DND-41 (cell line): ENCODE results near the gene RUNX3.

Experiments
- ATAC-seq: fragments of 200-7000 bp; cut with Tn5 transposase; 3 replicates; pipeline ENCODE4 v1.9.1; 2021; ENCODE audit warnings: low read depth; ENCODE audit not compliant: insufficient read depth
- DNase-seq: peaks from one replicate; pipeline ENCODE4 v3.0.0-alpha.2; 2020
- H2AFZ ChIP-seq: 2 replicates; pipeline ENCODE4 v1.6.0; 2012; ENCODE audit warnings: low read depth, low read length
- H3K27ac ChIP-seq: 2 replicates; pipeline ENCODE4 v1.5.1; 2012; ENCODE audit warnings: low read length, inconsistent platforms
- H3K27me3 ChIP-seq: fragments of 200-600 bp; sonication (generic); 2 replicates; pipeline ENCODE4 v1.6.0; 2012; ENCODE audit warnings: low read length, mild to moderate bottlenecking, inconsistent platforms; ENCODE audit not compliant: insufficient read depth, poor library complexity
- H3K36me3 ChIP-seq: 2 replicates; pipeline ENCODE4 v1.5.1; 2012; ENCODE audit warnings: low read length, inconsistent platforms; ENCODE audit not compliant: insufficient read depth
- H3K4me1 ChIP-seq: 2 replicates; pipeline ENCODE4 v1.5.1; 2012; ENCODE audit warnings: mild to moderate bottlenecking, low read length; ENCODE audit not compliant: insufficient read depth
- H3K4me2 ChIP-seq: 2 replicates; pipeline ENCODE4 v1.6.0; 2012; ENCODE audit warnings: mild to moderate bottlenecking, moderate library complexity, low read length, inconsistent platforms; ENCODE audit not compliant: insufficient read depth
- H3K4me3 ChIP-seq, 2 experiments: fragments of 200-600 bp in 1 of 2; shearing (Covaris generic) in 1 of 2; 2 replicates each; pipeline ENCODE4 v1.5.1; 2012 to 2016; ENCODE audit warnings: inconsistent platforms in 2 of 2, low read length in 2 of 2, mild to moderate bottlenecking in 2 of 2, low read depth in 1 of 2, moderate library complexity in 1 of 2
- H3K79me2 ChIP-seq: 2 replicates; pipeline ENCODE4 v1.6.0; 2012; ENCODE audit warnings: low read length, inconsistent platforms; ENCODE audit not compliant: insufficient read depth
- H3K9ac ChIP-seq: 2 replicates; pipeline ENCODE4 v1.6.0; 2012; ENCODE audit warnings: low read depth, mild to moderate bottlenecking, inconsistent platforms, low read length, moderate library complexity
- H3K9me3 ChIP-seq: 2 replicates; pipeline ENCODE4 v1.5.1; 2012; ENCODE audit warnings: low read length, moderate library complexity, mild to moderate bottlenecking, inconsistent platforms; ENCODE audit not compliant: insufficient read depth, severe bottlenecking
- H4K20me1 ChIP-seq: 2 replicates; pipeline ENCODE4 v1.6.0; 2012; ENCODE audit warnings: low read length; ENCODE audit not compliant: insufficient read depth
- CTCF ChIP-seq: IDR thresholded peaks from 2 replicates; pipeline ENCODE4 v1.5.1; 2012; ENCODE audit warnings: borderline replicate concordance, low read length, moderate library complexity, mild to moderate bottlenecking; ENCODE audit not compliant: poor library complexity, severe bottlenecking; ENCODE audit errors: extremely low read depth
- EZH2 ChIP-seq: IDR thresholded peaks from 3 replicates; pipeline ENCODE4 v1.6.1; 2012; ENCODE audit warnings: borderline replicate concordance, low read depth, mild to moderate bottlenecking, moderate library complexity, low read length, inconsistent platforms; ENCODE audit not compliant: severe bottlenecking

The RUNX3 gene

GRCh38 chr1:24913274-24913604 lies 16.8 kb downstream of the RUNX3 start:
- no peak overlapping the region for H3K9ac ChIP-seq
- ATAC-seq = no peak
- no peak overlapping the region for H3K4me3 ChIP-seq

GRCh38 chr1:24912376-24913273 lies 17.5 kb downstream of the RUNX3 start:
- H3K27ac ChIP-seq = no peak overlapping the region
- no peaks in the 10 kb centered on the region for H3K4me1 ChIP-seq
- no peaks in the 10 kb centered on the region for H3K79me2 ChIP-seq
- H3K9me3 ChIP-seq = no peaks in the 10 kb centered on the region
- no peaks in the 10 kb centered on the region for H3K27me3 ChIP-seq
- no peak overlapping the region for H3K4me3 ChIP-seq
- H3K36me3 ChIP-seq = peaks cover 24% of the 10 kb centered on the region
- ATAC-seq (no peak), DNase-seq (no peak)
- TF ChIP-seq CTCF (no peak), EZH2 (no peak)
- H3K9ac ChIP-seq = no peak overlapping the region
- peaks cover 14% of the 10 kb centered on the region for H4K20me1 ChIP-seq
- H3K4me2 ChIP-seq = no peak overlapping the region
- no peak overlapping the region for H2AFZ ChIP-seq

More at GRCh38 chr1:24913274-24913604, 16.8 kb downstream of the RUNX3 start:
- Histone ChIP-seq H3K36me3 (peaks cover 22% of the 10 kb centered on the region), H2AFZ (no peak overlapping the region), H4K20me1 (peaks cover 14% of the 10 kb centered on the region), H3K27me3 (no peaks in the 10 kb centered on the region), H3K4me1 (no peaks in the 10 kb centered on the region), H3K9me3 (no peaks in the 10 kb centered on the region), H3K79me2 (no peaks in the 10 kb centered on the region), H3K4me2 (no peak overlapping the region), H3K27ac (no peak overlapping the region)
- no peak for DNase-seq
- TF ChIP-seq CTCF = no peak
- no peak for TF ChIP-seq EZH2

GRCh38 chr1:24911651-24912155 lies 18.4 kb downstream of the RUNX3 start:
- Histone ChIP-seq H3K36me3 (peaks cover 18% of the 10 kb centered on the region), H4K20me1 (peaks cover 18% of the 10 kb centered on the region), H3K9me3 (no peaks in the 10 kb centered on the region), H3K27ac (no peak overlapping the region), H3K4me1 (no peaks in the 10 kb centered on the region), H2AFZ (no peak overlapping the region), H3K4me3 (no peak overlapping the region), H3K79me2 (no peaks in the 10 kb centered on the region), H3K9ac (no peak overlapping the region), H3K27me3 (no peaks in the 10 kb centered on the region), H3K4me2 (no peak overlapping the region)
- ATAC-seq (no peak), DNase-seq (no peak)
- no peak for TF ChIP-seq CTCF
